ENCODE data around the gene SLC24A2.

The SLC24A2 gene

DNA sequence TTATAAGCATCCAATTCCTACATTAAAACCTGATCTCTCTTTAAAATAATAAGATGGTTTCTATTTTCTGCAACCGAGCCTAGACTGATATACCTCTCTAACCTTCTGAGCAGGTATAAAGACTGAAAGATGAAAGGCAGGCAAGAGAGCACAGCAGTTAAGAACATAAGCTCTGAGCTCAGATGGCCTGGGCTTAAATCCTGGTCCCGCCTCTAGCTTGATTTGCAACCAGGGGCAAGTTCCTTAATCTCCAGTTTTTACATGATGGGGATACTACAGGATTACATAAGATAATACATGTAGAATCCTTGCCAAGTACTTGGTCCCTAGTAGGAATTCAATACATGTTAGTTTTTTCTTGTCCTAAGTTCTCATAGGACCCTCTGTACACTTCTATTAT is 33.9 kb downstream of the SLC24A2 start:
- DNase-seq = no peak

DNA sequence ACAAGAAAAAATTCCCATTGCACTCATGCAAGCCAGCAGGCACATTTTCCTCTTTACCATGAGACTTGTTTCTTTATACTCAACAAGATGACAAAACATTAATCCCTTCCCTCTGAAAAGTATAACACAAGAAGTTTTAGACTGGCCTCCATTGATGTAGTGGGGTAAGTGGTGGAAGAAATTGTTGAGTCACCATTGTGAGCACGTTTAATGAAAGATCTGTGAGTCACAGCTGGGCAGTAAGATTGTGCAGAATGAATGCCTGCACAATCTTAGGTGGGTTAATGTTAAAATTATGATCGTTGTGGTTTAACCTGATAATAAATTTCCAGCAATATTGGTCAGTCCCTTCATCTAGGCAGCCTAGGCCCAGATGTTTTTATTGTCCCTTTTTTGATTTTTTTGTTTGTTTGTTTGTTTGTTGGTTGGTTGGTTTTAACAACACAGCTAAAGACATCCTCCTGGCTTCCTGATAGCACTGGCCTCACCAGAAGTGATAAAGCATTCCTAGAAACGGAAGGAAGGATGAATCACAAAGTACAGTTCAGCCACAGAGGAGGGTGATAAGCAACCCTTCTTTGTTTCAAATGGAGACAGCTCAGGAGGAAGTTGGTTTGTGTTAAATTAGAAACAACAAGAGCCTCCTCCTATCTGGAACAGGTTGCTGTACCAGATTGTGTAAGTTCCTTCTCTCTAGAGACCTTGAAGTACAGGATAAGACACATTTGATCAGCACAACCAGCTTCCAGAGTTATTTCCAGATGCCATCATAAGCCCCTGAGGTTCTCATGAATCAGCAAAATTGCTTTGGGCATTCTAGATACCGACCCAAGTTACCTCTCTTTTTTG is 40.3 kb downstream of the SLC24A2 start:
- DNase-seq = peak; percentile 7

DNA sequence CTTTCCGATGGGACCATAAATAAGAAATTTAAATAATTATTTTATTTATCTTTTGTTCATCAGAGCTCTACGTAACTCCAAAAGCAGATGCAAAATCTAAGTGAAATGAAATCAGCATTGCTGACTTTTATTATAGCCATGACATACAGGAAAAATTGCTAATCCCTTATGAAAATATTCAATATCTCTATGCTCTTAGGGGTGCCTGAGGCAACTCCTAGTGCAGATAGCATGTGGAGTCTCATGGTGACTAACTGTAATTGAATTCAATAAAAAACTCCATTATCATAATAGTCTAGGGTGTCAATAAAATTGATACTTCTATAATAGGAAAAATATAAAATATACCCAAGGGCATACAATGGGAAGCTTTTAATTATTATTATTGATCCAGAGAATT is 42.6 kb downstream of the SLC24A2 start:
- DNase-seq = no peak

DNA sequence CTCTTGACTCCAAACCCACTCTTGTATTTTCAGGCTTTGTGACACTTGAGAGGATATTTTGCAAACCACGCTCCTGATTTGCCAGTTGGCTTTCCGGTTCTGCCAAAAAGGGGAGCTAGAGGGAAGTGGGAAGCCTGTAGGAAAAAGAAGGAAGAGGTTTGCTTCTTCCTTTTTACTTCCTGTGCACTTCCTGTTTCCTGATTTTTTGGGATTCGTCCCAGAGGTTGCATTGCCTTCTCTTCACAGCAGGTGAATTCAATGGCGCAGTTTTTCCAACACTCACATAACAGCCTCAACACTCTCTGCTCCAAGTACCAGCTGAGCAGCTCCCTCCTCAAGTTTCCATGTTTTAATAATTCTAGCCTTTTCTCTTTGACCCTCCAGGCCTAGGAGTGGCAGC is 47.7 kb downstream of the SLC24A2 start:
- no peak for DNase-seq
